OCI-LY7 (cell line): ENCODE data around the gene SERPINA5. TPM values are rescaled to one million over a fixed set of nuclear protein-coding genes. Genes with fewer than 3 reads are reported as not detected.

Source experiments
- BruUV-seq: library from RNA; stranded (reverse); fragments of 400-500 nt; replicated peaks from 2 replicates; lab custom pipeline; 2021; lab: Mats Ljungman, UMichigan
- CTCF ChIA-PET: fragments of 300-600 bp; sonication (Branson Sonifier 250); formaldehyde crosslinking; loops from one replicate; lab custom pipeline; 2022; ENCODE audit warnings: antibody characterized with exemption; ENCODE audit not compliant: unreplicated experiment; lab: Charles Lee
- POLR2A ChIA-PET: fragments of 300-600 bp; sonication (Branson Sonifier 250); formaldehyde crosslinking; loops from one replicate; lab custom pipeline; 2022; ENCODE audit warnings: antibody characterized with exemption; lab: Charles Lee
- DNase-seq: peaks from one replicate; pipeline ENCODE4 v3.0.0-alpha.2; 2015; ENCODE audit warnings: low spot score
- H2AFZ ChIP-seq: fragments of 200-600 bp; sonication (generic), shearing (Covaris generic); 2 replicates; pipeline ENCODE4 v1.6.1; 2014; ENCODE audit warnings: mild to moderate bottlenecking, antibody characterized with exemption, low read length, moderate library complexity
- H3K27ac ChIP-seq: fragments of 200-600 bp; sonication (generic); 2 replicates; pipeline ENCODE4 v1.5.1; 2014; ENCODE audit warnings: mixed run types, low read depth, mild to moderate bottlenecking, moderate library complexity, low read length, inconsistent platforms; ENCODE audit not compliant: poor library complexity, severe bottlenecking
- H3K36me3 ChIP-seq: fragments of 200-600 bp; sonication (generic); 2 replicates; pipeline ENCODE4 v1.6.1; 2014; ENCODE audit warnings: mild to moderate bottlenecking, antibody characterized with exemption, low read length, moderate library complexity, mixed read lengths; ENCODE audit not compliant: insufficient read depth
- H3K4me1 ChIP-seq: fragments of 200-600 bp; sonication (generic); 2 replicates; pipeline ENCODE4 v1.5.1; 2014; ENCODE audit warnings: mild to moderate bottlenecking, low read length; ENCODE audit not compliant: insufficient read depth, poor library complexity, severe bottlenecking
- H3K4me2 ChIP-seq: fragments of 200-600 bp; sonication (generic); 2 replicates; pipeline ENCODE4 v1.6.1; 2014; ENCODE audit warnings: mild to moderate bottlenecking, low read length
- H3K4me3 ChIP-seq: fragments of 200-600 bp; sonication (generic); 2 replicates; pipeline ENCODE4 v1.5.1; 2014; ENCODE audit warnings: mild to moderate bottlenecking, low read depth, low read length; ENCODE audit not compliant: poor library complexity, severe bottlenecking
- H3K79me2 ChIP-seq: fragments of 200-600 bp; sonication (generic); 2 replicates; pipeline ENCODE4 v1.6.1; 2016; ENCODE audit warnings: low read depth, mild to moderate bottlenecking, low read length, moderate library complexity, mixed read lengths; ENCODE audit not compliant: insufficient read depth
- H3K9me2 ChIP-seq: fragments of 200-600 bp; sonication (generic); 2 replicates; pipeline ENCODE4 v1.6.1; 2016; ENCODE audit warnings: mild to moderate bottlenecking, low read length, mixed read lengths; ENCODE audit not compliant: insufficient read depth
- H3K9me3 ChIP-seq: fragments of 200-600 bp; sonication (generic); 2 replicates; pipeline ENCODE4 v1.6.1; 2014; ENCODE audit warnings: mild to moderate bottlenecking, mixed run types, low read length, mixed read lengths
- H4K20me1 ChIP-seq: fragments of 200-600 bp; sonication (generic); 2 replicates; pipeline ENCODE4 v1.6.1; 2014; ENCODE audit warnings: mild to moderate bottlenecking, antibody characterized with exemption, low read length, moderate library complexity, mixed read lengths; ENCODE audit not compliant: insufficient read depth
- EZH2phosphoT487 ChIP-seq: fragments of 200-600 bp; sonication (generic); IDR thresholded peaks from 2 replicates; pipeline ENCODE4 v1.6.1; 2018; ENCODE audit warnings: low read depth, borderline replicate concordance, mild to moderate bottlenecking, mixed run types, antibody characterized with exemption, low read length, moderate library complexity, mixed read lengths
- intact Hi-C: fragments of 100-400 bp; cut with micrococcal nuclease; formaldehyde crosslinking; loops from one replicate; pipeline ENCODE4 v1.10.0; 2022; ENCODE audit not compliant: unreplicated experiment
- total RNA-seq, 2 experiments: library from RNA; depleted of rRNA in 1 of 2; stranded (reverse); fragments of >200 nt in 1 of 2; shearing (Covaris generic) in 1 of 2; gene quantifications; 2 replicates each; pipeline ENCODE4 v1.2.3, GENCODE V29; 2014 to 2022
- TF ChIP-seq, protein P1 (sequence below): fragments of 200-600 bp; sonication (generic); conservative IDR thresholded peaks from 2 replicates; pipeline ENCODE4 v1.5.1; 2014; ENCODE audit warnings: mild to moderate bottlenecking, antibody characterized with exemption, low read length, moderate library complexity, mixed read lengths

Gene SERPINA5
- total RNA-seq, 2 experiments from 2014 or later, result not detected

GRCh38 chr14:94545131-94545841 lies 35.9 kb upstream of the SERPINA5 start:
- H2AFZ ChIP-seq, result no peak overlapping the region
- TF ChIP-seq, protein P1, sequence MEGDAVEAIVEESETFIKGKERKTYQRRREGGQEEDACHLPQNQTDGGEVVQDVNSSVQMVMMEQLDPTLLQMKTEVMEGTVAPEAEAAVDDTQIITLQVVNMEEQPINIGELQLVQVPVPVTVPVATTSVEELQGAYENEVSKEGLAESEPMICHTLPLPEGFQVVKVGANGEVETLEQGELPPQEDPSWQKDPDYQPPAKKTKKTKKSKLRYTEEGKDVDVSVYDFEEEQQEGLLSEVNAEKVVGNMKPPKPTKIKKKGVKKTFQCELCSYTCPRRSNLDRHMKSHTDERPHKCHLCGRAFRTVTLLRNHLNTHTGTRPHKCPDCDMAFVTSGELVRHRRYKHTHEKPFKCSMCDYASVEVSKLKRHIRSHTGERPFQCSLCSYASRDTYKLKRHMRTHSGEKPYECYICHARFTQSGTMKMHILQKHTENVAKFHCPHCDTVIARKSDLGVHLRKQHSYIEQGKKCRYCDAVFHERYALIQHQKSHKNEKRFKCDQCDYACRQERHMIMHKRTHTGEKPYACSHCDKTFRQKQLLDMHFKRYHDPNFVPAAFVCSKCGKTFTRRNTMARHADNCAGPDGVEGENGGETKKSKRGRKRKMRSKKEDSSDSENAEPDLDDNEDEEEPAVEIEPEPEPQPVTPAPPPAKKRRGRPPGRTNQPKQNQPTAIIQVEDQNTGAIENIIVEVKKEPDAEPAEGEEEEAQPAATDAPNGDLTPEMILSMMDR, result no peak
- no peak for TF ChIP-seq EZH2phosphoT487
- no peaks in the 10 kb centered on the region for H3K36me3 ChIP-seq
- DNase-seq, result no peak
- no peaks in the 10 kb centered on the region for H3K79me2 ChIP-seq
- no TSS peak for BruUV-seq
- POLR2A ChIA-PET, result interaction anchor here (0.6 kb wide), 2 partner anchors 9 to 53 kb away, joined by 3 to 7 read pairs; no protein-coding TSS in a partner anchor
- H3K27ac ChIP-seq, result no peak overlapping the region
- intact Hi-C loops, result no loop called here
- H3K9me2 ChIP-seq, result no peaks in the 10 kb centered on the region
- H3K4me3 ChIP-seq, result no peak overlapping the region
- CTCF ChIA-PET, result no interaction called here
- H3K4me2 ChIP-seq, result no peak overlapping the region
- H3K4me1 ChIP-seq, result no peaks in the 10 kb centered on the region
- no peaks in the 10 kb centered on the region for H4K20me1 ChIP-seq
- H3K9me3 ChIP-seq, result no peaks in the 10 kb centered on the region

GRCh38 chr14:94547151-94547680 lies 34.0 kb upstream of the SERPINA5 start:
- Histone ChIP-seq H3K9me3 (no peaks in the 10 kb centered on the region), H3K9me2 (no peaks in the 10 kb centered on the region), H3K4me3 (no peak overlapping the region), H3K36me3 (no peaks in the 10 kb centered on the region), H2AFZ (no peak overlapping the region), H3K79me2 (no peaks in the 10 kb centered on the region), H3K27ac (no peak overlapping the region), H3K4me1 (no peaks in the 10 kb centered on the region), H3K4me2 (no peak overlapping the region), H4K20me1 (no peaks in the 10 kb centered on the region)
- ChIA-PET CTCF (no interaction called here), POLR2A (no interaction called here)
- intact Hi-C loops, result no loop called here
- BruUV-seq, result no TSS peak
- no peak for DNase-seq
- no peak for TF ChIP-seq EZH2phosphoT487
- TF ChIP-seq, protein P1, result no peak

GRCh38 chr14:94547726-94548125 lies 33.5 kb upstream of the SERPINA5 start:
- Histone ChIP-seq H3K9me3 (no peaks in the 10 kb centered on the region), H3K4me2 (no peak overlapping the region), H3K36me3 (no peaks in the 10 kb centered on the region), H2AFZ (no peak overlapping the region), H3K4me1 (no peaks in the 10 kb centered on the region), H3K9me2 (no peaks in the 10 kb centered on the region), H3K4me3 (no peak overlapping the region), H3K27ac (no peak overlapping the region), H3K79me2 (no peaks in the 10 kb centered on the region), H4K20me1 (no peaks in the 10 kb centered on the region)
- intact Hi-C loops, result no loop called here
- DNase-seq, result no peak
- CTCF ChIA-PET, result no interaction called here
- POLR2A ChIA-PET, result no interaction called here
- TF ChIP-seq, protein P1, result no peak
- no peak for TF ChIP-seq EZH2phosphoT487
- BruUV-seq, result no TSS peak
